Upper lobe of right lung (tissue), 1 donor: Measurements from ENCODE around the gene PSMB5. TPM values are rescaled to one million over a fixed set of nuclear protein-coding genes. Genes with fewer than 3 reads are reported as not detected.
A peak's percentile ranks its signal among the peaks of the same experiment; 100 is the strongest.

ENCODE experiments used
- ATAC-seq: fragments of 200-7000 bp; cut with Tn5 transposase; one replicate; pipeline ENCODE4 v1.9.1; 2020; ENCODE audit warnings: mild to moderate bottlenecking, moderate library complexity
- DNase-seq: peaks from one replicate; pipeline ENCODE4 v3.0.0-alpha.2; 2020
- H3K27ac ChIP-seq: fragments of 200-600 bp; one replicate; pipeline ENCODE4 v1.8.0; 2022
- H3K27me3 ChIP-seq: fragments of 200-600 bp; one replicate; pipeline ENCODE4 v1.8.0; 2022; ENCODE audit warnings: mild to moderate bottlenecking
- H3K36me3 ChIP-seq: fragments of 200-600 bp; one replicate; pipeline ENCODE4 v1.8.0; 2022
- H3K4me1 ChIP-seq: fragments of 200-600 bp; one replicate; pipeline ENCODE4 v1.8.0; 2022
- H3K4me3 ChIP-seq: fragments of 200-600 bp; one replicate; pipeline ENCODE4 v1.8.0; 2022; ENCODE audit warnings: mild to moderate bottlenecking
- H3K9me3 ChIP-seq: fragments of 200-600 bp; one replicate; pipeline ENCODE4 v1.8.0; 2022
- intact Hi-C: fragments of 100-400 bp; cut with DNase I; formaldehyde crosslinking; loops from one replicate; pipeline ENCODE4 v1.11.0; 2022
- total RNA-seq: library from RNA; stranded (reverse); fragmentation: NEBNext Ultra II Directional; extraction: Animal tissue kit (Norgen Biotek cat#: 25700); gene quantifications from one replicate; pipeline ENCODE4 v1.2.1, GENCODE V29; 2021
- TF ChIP-seq, protein P1 (sequence below): fragments of 200-600 bp; IDR thresholded peaks from one replicate; pipeline ENCODE4 v1.8.0; 2022; ENCODE audit warnings: antibody characterized with exemption
- donor health status: DM: no; HTN: yes; CAD: no; lungs with severe emphysema.

PSMB5 gene
- total RNA-seq, 1 donor from 2014 or later: 75.7 TPM

DNA sequence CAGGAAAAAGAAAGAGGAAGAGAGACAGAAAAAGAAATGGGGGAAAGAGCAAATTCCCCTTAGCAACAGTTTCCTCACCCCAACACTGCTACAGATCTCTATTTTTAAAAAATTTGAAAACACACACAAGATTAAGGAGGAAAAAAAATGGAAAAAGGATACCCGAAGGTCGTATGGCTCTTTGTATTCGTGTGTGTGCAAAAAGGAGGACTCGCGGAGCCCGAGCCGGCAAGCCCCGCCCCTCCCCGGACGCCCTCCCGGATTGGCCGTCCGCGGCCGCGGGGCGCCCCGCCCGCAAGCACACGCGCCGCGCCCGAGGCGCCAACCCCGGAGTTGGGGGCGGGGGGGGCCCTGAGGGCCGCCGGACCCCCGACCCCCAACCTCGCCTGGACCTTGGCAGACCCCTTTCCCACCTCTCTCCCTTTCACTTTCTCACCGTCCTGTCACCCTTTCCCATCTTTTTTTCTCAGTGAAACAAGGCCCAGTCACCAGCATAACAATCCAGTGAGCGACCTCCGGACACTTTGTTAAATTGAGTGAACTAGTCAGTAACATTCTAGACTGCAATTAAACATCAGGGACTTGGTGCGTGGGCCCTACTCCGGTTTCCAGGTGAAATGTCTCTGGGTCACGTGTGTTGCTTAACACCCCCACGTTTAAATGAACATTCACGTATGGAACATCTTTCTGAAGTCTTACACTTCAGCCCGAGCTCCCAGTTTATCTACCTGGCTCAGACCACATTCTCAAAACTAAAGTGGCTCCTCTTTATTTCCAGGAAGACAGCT lies 24.6 kb downstream of the PSMB5 start, which contains the start of gene C14orf93:
Gene C14orf93 (minus strand): TSS at position 205 of the 788 bp plus-strand sequence. CDS start 11,120 bp downstream, outside the sequence.
- Histone ChIP-seq H3K27me3 (no peaks in the 10 kb centered on the region), H3K4me1 (peaks cover 19% of the 10 kb centered on the region), H3K36me3 (no peaks in the 10 kb centered on the region), H3K9me3 (no peaks in the 10 kb centered on the region), H3K4me3 (peak within 1 kb of the TSS; percentile 62), H3K27ac (peak within 1 kb of the TSS; percentile 82)
- intact Hi-C loops: no loop called here
- TF ChIP-seq, protein P1, sequence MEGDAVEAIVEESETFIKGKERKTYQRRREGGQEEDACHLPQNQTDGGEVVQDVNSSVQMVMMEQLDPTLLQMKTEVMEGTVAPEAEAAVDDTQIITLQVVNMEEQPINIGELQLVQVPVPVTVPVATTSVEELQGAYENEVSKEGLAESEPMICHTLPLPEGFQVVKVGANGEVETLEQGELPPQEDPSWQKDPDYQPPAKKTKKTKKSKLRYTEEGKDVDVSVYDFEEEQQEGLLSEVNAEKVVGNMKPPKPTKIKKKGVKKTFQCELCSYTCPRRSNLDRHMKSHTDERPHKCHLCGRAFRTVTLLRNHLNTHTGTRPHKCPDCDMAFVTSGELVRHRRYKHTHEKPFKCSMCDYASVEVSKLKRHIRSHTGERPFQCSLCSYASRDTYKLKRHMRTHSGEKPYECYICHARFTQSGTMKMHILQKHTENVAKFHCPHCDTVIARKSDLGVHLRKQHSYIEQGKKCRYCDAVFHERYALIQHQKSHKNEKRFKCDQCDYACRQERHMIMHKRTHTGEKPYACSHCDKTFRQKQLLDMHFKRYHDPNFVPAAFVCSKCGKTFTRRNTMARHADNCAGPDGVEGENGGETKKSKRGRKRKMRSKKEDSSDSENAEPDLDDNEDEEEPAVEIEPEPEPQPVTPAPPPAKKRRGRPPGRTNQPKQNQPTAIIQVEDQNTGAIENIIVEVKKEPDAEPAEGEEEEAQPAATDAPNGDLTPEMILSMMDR: no peak
- DNase-seq: peak; percentile 94
- peak; percentile 74 for ATAC-seq

- Histone ChIP-seq H3K4me1 (peaks cover 19% of the 10 kb centered on the region), H3K4me3 (peak overlapping the region; percentile 62), H3K27me3 (no peaks in the 10 kb centered on the region), H3K36me3 (no peaks in the 10 kb centered on the region), H3K27ac (peak overlapping the region; percentile 82), H3K9me3 (no peaks in the 10 kb centered on the region)
- no peak for ATAC-seq
- intact Hi-C loops: no loop called here
- TF ChIP-seq, protein P1: no peak
- no peak for DNase-seq
Observed at GRCh38 chr14:23009483-23009938, 25.2 kb downstream of the PSMB5 start.

- intact Hi-C loops: no loop called here
- no peaks in the 10 kb centered on the region for H3K36me3 ChIP-seq
- ATAC-seq (no peak), DNase-seq (no peak)
- H3K9me3 ChIP-seq: no peaks in the 10 kb centered on the region
- H3K4me3 ChIP-seq: no peak overlapping the region
- TF ChIP-seq, protein P1: no peak
- H3K4me1 ChIP-seq: peaks cover 19% of the 10 kb centered on the region
- no peaks in the 10 kb centered on the region for H3K27me3 ChIP-seq
- peak overlapping the region; percentile 82 for H3K27ac ChIP-seq
Observed at GRCh38 chr14:23008831-23009230, 25.9 kb downstream of the PSMB5 start.

GRCh38 chr14:23006544-23007419 lies 27.9 kb downstream of the PSMB5 start:
- DNase-seq: peak; percentile 97
- Histone ChIP-seq H3K4me3 (peak overlapping the region; percentile 65), H3K27me3 (no peaks in the 10 kb centered on the region), H3K4me1 (peaks cover 19% of the 10 kb centered on the region), H3K36me3 (no peaks in the 10 kb centered on the region), H3K27ac (peak overlapping the region; percentile 95), H3K9me3 (no peaks in the 10 kb centered on the region)
- TF ChIP-seq, protein P1: no peak
- intact Hi-C loops: no loop called here
- peak; percentile 99 for ATAC-seq

GRCh38 chr14:23006188-23006534 lies 28.5 kb downstream of the PSMB5 start:
- Histone ChIP-seq H3K27me3 (no peaks in the 10 kb centered on the region), H3K36me3 (no peaks in the 10 kb centered on the region), H3K4me3 (peak overlapping the region; percentile 65), H3K27ac (peak overlapping the region; percentile 95), H3K4me1 (peaks cover 19% of the 10 kb centered on the region), H3K9me3 (no peaks in the 10 kb centered on the region)
- intact Hi-C loops: no loop called here
- TF ChIP-seq, protein P1: no peak
- DNase-seq (no peak), ATAC-seq (no peak)
